CD4-positive, alpha-beta T cell treated with Interferon alpha-2 for 1 hour (primary cell): ENCODE measurements around the gene PNLIPRP3.
"Not testable (repeated sequence)": the region's sequence is repeated elsewhere in the genome, so short reads cannot be mapped to it uniquely, and the experiment has no call there.

Source experiments
- DNase-seq, 2 donors: peaks; one replicate each; pipeline ENCODE4 v3.0.0-alpha.2; 2020 to 2022

The PNLIPRP3 gene

DNA sequence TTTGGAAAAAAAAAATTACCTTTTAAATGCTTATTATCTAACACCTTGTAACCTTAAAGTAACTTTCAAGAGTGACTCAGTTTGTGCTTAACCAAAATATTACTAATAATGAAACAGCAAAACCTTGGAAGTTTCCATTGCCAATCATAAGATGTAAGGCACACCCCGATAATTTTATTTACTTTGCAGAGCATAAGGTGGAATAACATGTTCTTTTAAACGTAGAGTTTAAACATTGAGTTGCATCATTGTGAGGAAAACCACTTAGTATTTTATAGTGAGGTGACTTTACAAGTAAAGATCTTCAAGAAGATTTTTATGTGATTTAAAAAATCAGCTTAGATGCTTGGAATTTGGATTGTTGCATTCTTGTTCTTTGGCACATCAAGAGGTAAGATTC, at the start of gene PNLIPRP3:
PNLIPRP3 (plus strand) TSS at position 177 of the 400 bp plus-strand sequence; CDS start at position 343, 166 bp downstream.
- DNase-seq = no peak

GRCh38 chr10:116382290-116382689, 45.4 kb upstream of the PNLIPRP3 start:
- DNase-seq = no peak

- DNase-seq = no peak
Measured at GRCh38 chr10:116385311-116385710, 42.3 kb upstream of the PNLIPRP3 start.

DNA sequence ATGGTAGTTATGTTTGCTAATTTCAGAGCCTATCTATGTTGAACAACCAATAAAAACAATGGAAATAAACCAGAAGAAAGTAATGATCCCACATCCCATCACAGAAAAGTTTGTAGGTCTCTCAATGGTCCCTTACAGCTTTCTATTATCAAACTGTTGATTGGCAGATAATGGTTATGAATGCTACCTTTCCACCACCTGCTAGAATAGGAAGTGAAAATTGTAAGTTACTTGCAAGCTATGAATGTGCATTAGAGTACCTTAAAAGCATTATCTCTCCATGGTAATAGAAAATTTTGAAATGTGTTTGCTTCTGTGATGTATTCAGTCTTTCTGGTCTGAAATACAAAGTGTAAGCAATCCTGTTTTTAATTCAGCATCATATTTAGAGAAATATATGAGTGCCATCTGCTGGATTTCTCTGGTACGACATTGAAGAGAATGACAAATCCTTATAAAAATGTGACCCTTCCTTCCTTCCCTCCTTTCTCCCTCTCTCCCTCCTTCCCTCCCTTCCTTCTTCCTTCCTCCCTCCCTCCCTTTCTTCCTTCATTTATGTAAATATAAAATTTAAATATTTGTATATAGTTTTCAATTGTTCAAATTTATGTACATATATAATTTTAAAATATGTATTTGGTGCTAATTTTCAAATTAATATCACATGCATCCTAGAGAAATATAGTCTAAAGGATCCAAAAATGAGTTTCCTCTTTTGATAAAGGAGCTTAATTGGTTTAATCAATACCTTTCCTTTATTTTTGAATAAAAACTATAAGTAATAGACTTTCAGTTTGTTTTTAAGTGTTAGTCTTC, 41.4 kb upstream of the PNLIPRP3 start:
- DNase-seq = peak in 1 of 2 donors; percentile 9

GRCh38 chr10:116393246-116393831, 34.3 kb upstream of the PNLIPRP3 start:
- not testable (repeated sequence) for DNase-seq

DNA sequence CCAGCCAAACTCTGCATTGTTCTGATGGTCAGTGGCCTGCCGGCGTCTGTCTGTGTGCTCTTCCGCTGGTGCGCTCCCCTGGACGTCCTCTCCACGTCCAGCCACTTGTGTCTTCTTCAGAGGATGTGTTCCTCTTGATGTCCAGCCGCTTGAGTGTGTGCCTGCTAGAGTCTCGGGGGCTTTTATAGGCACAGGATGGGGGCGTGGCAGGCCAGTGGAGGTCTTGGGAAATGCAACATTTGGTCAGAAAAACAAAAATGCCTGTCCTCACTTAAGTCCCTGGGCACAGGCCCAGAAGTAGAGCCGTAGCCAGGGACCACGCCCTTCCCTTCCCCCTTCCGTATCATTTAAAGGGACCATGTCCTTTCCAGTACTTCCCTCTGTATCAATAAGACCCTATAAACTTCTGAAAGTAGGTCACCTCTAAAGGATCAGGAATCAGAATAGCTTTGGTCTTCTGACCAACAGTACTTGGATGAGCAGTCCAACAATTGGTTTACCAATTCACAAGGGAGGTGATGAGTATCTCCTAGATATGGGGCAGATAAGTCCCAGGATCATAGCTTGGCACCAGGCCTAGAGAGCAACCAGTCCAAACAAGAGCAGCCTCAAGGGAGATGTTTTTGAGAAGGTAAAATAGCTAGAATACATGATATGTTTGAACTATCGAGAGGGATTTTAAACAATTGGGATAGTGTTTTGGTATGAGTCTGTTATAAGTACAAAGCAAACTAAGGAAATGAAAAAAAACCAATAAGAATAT, 32.2 kb upstream of the PNLIPRP3 start:
- no peak for DNase-seq

- DNase-seq = no peak
Measured at GRCh38 chr10:116398224-116398623, 29.4 kb upstream of the PNLIPRP3 start.

- no peak for DNase-seq
Measured at GRCh38 chr10:116402858-116403257, 24.8 kb upstream of the PNLIPRP3 start.

- DNase-seq = no peak
Measured at GRCh38 chr10:116403740-116404250, 23.9 kb upstream of the PNLIPRP3 start.

GRCh38 chr10:116408719-116409118, 18.9 kb upstream of the PNLIPRP3 start:
- DNase-seq = no peak

- no peak for DNase-seq
Measured at GRCh38 chr10:116410351-116410750, 17.3 kb upstream of the PNLIPRP3 start.

DNA sequence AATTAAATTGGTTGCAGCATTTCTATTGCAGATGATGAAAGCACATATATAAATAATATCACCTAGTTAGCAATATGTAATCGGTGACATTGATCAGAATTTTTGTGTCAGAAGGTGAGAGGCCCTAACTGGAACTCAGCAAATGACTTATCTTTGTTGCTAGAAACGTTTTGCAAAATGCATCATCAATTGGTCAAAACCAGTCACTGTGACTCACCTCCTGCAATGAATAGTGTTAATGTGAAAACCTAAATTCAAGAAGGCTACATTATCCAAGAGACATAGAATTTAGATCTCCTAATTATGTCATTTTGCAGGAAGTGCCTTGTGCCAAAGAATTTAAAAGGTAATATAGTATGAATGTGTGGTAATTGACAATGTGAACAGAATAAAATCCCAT, 9.8 kb upstream of the PNLIPRP3 start:
- no peak for DNase-seq

- DNase-seq = no peak
Measured at GRCh38 chr10:116418389-116418788, 9.3 kb upstream of the PNLIPRP3 start.

DNA sequence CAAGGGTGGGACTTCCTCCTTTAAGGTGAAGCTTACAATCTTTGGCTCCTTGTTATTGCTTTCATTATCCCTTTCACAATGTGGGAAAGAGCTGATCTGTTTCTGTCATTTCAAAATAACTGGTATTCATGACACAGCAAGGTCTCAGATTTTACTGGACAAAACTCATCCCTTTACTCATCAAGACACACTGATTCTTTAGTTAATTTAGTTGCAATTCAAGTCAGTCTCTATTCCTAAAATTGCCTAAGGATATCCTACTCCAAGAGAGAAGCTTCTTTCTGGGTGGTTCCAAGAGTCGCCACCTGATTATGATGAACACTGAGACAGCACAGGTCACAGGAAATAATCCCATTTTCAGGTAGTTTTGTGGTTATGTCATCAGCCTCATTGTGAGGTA, 5.8 kb upstream of the PNLIPRP3 start:
- no peak for DNase-seq

DNA sequence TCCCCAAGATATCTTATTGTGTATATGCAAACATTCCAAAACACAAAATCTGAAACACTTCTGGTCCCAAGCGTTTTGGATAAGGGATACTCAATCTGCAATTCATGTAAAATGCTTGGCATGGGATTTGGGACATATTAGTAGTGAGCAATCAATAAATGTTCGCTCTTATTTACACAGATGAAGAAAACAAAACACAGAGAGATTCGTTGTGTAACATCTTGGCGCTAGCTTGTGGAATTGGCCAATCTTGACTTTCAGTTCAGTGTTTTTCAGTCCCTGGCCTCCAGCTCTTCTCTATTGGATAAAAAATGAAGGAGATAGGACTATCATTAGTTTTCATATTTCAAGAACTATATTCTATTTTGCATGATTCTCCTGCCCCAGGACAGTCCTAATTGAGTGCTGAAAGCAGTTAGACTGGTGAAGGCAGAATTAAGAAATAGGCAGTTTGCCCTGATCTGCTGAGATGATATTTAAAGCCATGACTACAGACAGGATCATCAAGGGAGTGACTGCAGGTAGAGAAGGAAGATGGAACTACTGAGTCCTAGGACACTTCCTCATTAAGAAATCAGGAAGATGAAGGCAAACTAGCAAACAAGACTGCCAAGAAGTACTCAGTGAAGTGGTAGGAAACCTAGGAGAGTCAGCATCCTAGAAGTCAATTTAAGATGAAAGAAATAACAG, 1.8 kb downstream of the PNLIPRP3 start:
- no peak for DNase-seq

- DNase-seq = no peak
Measured at GRCh38 chr10:116430288-116430687, 2.6 kb downstream of the PNLIPRP3 start.

DNA sequence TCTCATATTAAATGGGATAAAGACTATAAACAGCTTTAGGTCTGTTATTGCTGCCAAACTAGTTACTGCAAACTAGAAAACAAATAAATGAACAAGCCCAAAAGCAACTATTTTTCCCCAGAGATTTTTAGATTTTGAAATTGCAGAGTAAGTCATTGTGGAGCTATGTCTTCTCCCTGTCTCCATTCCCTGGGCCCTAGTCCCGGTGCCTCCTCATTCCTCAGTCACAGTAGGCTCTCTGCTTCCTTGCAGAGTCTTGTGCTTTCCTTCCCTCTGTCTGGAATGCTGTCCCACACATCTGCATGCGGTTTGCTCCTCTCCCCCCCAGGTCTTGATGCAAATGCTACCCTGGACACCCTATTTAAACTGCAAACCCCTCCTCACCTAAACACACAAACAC, 4.0 kb downstream of the PNLIPRP3 start:
- no peak for DNase-seq

GRCh38 chr10:116437076-116437692, 9.5 kb downstream of the PNLIPRP3 start:
- no peak for DNase-seq

DNA sequence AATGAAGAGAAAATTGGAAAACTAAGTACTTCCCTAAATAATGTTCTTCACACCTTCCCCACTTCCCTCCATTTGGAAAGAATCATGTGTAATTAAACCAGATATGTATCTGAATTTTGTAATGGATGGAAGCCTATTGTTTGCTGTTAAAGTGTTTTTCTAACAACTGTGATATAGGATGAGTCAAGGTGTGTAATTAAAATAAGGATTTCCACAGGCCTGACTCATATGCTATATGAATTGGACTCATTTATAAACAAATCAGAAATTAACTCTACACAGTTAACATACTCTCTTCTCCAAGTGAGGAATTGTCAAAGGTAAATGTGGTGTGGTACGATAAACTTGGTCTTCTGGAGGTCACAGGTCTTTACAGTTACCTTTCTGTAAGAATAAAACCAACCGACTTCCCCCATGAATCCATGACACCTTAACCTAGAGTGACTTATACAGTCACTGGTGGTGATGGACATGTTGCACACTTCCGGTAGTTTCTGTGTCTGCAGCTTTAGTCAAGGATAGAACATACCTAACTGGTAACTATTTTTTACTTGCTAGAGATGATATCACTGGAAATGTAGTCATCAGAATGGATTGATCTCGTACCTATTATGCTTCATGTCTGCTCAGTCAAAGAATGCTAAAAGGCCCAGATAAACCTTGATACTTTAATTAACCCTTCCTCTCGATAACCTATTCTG, 12.8 kb downstream of the PNLIPRP3 start:
- no peak for DNase-seq

DNA sequence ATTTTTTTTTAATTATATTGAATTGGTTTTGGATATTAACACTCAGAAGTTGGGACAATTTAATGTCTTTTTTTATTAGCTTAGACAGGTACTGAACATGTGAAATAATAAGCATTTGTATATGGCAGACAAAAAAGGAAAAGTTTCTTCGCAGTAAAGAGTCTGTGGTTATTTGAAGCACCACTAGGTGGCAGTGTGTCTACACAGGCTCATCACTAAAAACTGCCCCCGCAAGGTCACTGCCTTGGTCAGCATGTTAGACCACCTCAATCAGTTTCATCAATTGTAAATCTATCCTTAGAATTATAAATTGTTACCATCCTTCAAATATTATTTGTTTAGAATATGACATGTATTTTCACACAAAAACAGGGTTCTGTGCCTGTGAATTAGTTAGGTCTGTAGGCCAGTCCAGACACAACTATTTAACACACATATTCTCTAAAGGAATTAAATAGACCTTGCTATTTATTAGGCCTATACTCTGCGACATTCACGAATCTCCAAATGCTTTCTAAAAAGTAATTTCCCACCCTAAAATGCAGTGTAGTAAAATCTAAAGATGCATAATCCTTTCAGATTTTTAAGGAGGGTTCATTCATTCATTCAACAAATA, 17.0 kb downstream of the PNLIPRP3 start:
- peak in 1 of 2 donors; percentile 7 for DNase-seq

DNA sequence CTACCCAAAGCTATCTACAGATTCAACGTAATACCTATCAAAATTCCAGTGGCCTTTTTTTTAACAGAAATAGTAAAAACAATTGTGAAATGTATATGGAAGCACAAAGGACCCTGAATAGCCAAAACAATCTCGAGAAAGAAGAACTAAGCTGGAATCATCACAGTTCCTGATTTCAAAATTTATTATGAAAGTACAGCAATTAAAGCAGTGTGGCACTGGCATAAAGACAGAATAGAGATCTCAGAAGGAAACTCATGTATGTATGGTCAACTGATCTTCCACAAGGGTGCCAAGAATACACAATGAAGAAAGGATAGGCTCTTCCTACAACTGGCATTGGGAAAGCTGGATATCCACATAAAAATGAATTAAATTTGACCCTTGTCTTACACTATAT, 23.2 kb downstream of the PNLIPRP3 start:
- no peak for DNase-seq
